Uterus (tissue), 4 donors: ENCODE data around the gene CERS5. TPM values are rescaled to one million over a fixed set of nuclear protein-coding genes. Genes with fewer than 3 reads are reported as not detected.

Experiments
- DNase-seq, 2 donors: peaks; one replicate each; pipeline ENCODE4 v3.0.0-alpha.2; 2019 to 2020
- H3K27ac ChIP-seq, 2 donors: fragments of 200-600 bp; sonication (generic); 1 replicate in 1 of 2; 2 replicates in 1 of 2; pipeline ENCODE4 v1.5.1; 2016 to 2018
- H3K27me3 ChIP-seq, 2 donors: fragments of 200-600 bp; sonication (generic); one replicate each; pipeline ENCODE4 v1.5.1; 2018 to 2019; ENCODE audit warnings: control low read depth in 1 of 2
- H3K36me3 ChIP-seq, 2 donors: fragments of 200-600 bp; sonication (generic); one replicate each; pipeline ENCODE4 v1.5.1; 2019; ENCODE audit warnings: control low read depth in 1 of 2
- H3K4me1 ChIP-seq, 2 donors: fragments of 200-600 bp; sonication (generic); one replicate each; pipeline ENCODE4 v1.5.1; 2018 to 2019; ENCODE audit warnings: control low read depth in 1 of 2
- H3K4me3 ChIP-seq, 2 donors: fragments of 200-600 bp; sonication (generic); 1 replicate in 1 of 2; 2 replicates in 1 of 2; pipeline ENCODE4 v1.5.1; 2018 to 2019; ENCODE audit warnings: mild to moderate bottlenecking in 1 of 2
- H3K9me3 ChIP-seq, 2 donors: fragments of 200-600 bp; sonication (generic); one replicate each; pipeline ENCODE4 v1.5.1; 2019; ENCODE audit warnings: control low read depth in 1 of 2
- POLR2A ChIP-seq, 2 donors: fragments of 450-650 bp; IDR thresholded peaks; one replicate each; pipeline ENCODE4 v1.6.1; 2016; ENCODE audit warnings: antibody characterized with exemption in 2 of 2, mild to moderate bottlenecking in 1 of 2, moderate library complexity in 1 of 2
- intact Hi-C: fragments of 100-400 bp; cut with DNase I; formaldehyde crosslinking; loops from one replicate; pipeline ENCODE4 v1.15.1; 2023; ENCODE audit warnings: low total_unique reads
- total RNA-seq, 4 donors: library from RNA; depleted of rRNA in 3 of 4; stranded (reverse); fragments of >200 nt in 3 of 4; gene quantifications; one replicate each; pipeline versions ENCODE4 v1.1.0 to v1.2.4, GENCODE V29; 2014 to 2023
- TF ChIP-seq, protein P1 (sequence below), 4 experiments: fragments of 200-600 bp in 2 of 4; fragments of 450-650 bp in 2 of 4; sonication (generic) in 2 of 4; IDR thresholded peaks; one replicate each; pipeline ENCODE4 v1.5.1; 2016 to 2019; ENCODE audit warnings: antibody characterized with exemption in 4 of 4, mild to moderate bottlenecking in 2 of 4, moderate library complexity in 1 of 4
- donor health status: DM: yes; HTN: yes; CAD: no.

The CERS5 gene
- total RNA-seq, 4 donors from 2014 or later: 9.1 to 73.9 (median 40.5) TPM

DNA sequence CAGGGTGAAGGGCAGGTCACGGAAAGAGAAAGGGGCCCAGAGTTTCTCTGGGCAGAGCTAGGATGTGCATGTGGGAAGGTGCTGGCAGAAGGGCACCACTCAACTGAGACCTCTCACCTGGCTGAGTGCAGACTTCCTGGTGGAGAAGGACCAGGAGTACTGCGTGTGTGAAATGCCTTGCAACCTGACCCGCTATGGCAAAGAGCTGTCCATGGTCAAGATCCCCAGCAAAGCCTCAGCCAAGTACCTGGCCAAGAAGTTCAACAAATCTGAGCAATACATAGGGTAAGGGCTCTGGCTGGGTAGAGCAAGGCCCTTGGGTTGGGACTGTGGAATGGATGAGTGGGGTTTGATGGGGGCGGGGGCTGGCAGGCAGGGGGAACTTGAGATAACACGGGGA is 87.4 kb downstream of the CERS5 start:
- TF ChIP-seq, protein P1, sequence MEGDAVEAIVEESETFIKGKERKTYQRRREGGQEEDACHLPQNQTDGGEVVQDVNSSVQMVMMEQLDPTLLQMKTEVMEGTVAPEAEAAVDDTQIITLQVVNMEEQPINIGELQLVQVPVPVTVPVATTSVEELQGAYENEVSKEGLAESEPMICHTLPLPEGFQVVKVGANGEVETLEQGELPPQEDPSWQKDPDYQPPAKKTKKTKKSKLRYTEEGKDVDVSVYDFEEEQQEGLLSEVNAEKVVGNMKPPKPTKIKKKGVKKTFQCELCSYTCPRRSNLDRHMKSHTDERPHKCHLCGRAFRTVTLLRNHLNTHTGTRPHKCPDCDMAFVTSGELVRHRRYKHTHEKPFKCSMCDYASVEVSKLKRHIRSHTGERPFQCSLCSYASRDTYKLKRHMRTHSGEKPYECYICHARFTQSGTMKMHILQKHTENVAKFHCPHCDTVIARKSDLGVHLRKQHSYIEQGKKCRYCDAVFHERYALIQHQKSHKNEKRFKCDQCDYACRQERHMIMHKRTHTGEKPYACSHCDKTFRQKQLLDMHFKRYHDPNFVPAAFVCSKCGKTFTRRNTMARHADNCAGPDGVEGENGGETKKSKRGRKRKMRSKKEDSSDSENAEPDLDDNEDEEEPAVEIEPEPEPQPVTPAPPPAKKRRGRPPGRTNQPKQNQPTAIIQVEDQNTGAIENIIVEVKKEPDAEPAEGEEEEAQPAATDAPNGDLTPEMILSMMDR (IDR thresholded peaks at IDR 0.05): no peak
- no peak for TF ChIP-seq POLR2A (IDR thresholded peaks at IDR 0.05)

More for the DNA sequence above, 87.4 kb downstream of the CERS5 start:
- intact Hi-C loops: loop anchor here (10.0 kb wide), 1 partner anchor 95 kb away; no protein-coding TSS in a partner anchor
- no peaks in the 10 kb centered on the region for H3K27me3 ChIP-seq
- no peak for DNase-seq
- H3K27ac ChIP-seq: no peak overlapping the region
- H3K9me3 ChIP-seq: no peaks in the 10 kb centered on the region
- H3K4me3 ChIP-seq: no peak overlapping the region
- no peaks in the 10 kb centered on the region for H3K36me3 ChIP-seq
- H3K4me1 ChIP-seq: no peaks in the 10 kb centered on the region

Other genes starting within 250 kb of the CERS5 start
- not detected for gene AQP2, start 216.6 kb downstream of the CERS5 start, total RNA-seq
- gene AQP5, start 205.5 kb downstream of the CERS5 start, total RNA-seq: 1 to 10 TPM in 1 of 4 donors, not detected in 3; 2.3 TPM
- under 1 TPM in 1 of 4 donors, not detected in 3; 0.35 TPM for gene AQP6, start 194.4 kb downstream of the CERS5 start, total RNA-seq
- 10 to 100 TPM in 1 of 4 donors, 1 to 10 TPM in 3; 8.5 to 57.8 (median 9.3) TPM for gene RACGAP1, start 141.9 kb downstream of the CERS5 start, total RNA-seq
- 1 to 10 TPM in 2 of 4 donors, not detected in 2; 3.5 to 5.6 TPM for gene ASIC1, start 109.8 kb downstream of the CERS5 start, total RNA-seq
- 10 to 100 TPM in 3 of 4 donors, 1 to 10 TPM in 1; 4.1 to 54.6 (median 39.6) TPM for gene SMARCD1, start 82.0 kb downstream of the CERS5 start, total RNA-seq
- not detected for gene GPD1, start 63.4 kb downstream of the CERS5 start, total RNA-seq
- gene COX14, start 55.1 kb downstream of the CERS5 start, total RNA-seq: 100 to 1,000 TPM in 1 of 4 donors, 10 to 100 TPM in 3; 14.3 to 121 (median 45.4) TPM
- 100 to 1,000 TPM in 2 of 4 donors, 10 to 100 TPM in 2; 85.0 to 140 (median 116) TPM for gene LIMA1, start 116.2 kb upstream of the CERS5 start, total RNA-seq
- not detected for gene FAM186A, start 229.2 kb upstream of the CERS5 start, total RNA-seq
- 10 to 100 TPM; 15.9 to 98.6 (median 70.8) TPM for gene LARP4, start 233.5 kb upstream of the CERS5 start, total RNA-seq